ENCODE measurements around the gene OR4D2.

DNA sequence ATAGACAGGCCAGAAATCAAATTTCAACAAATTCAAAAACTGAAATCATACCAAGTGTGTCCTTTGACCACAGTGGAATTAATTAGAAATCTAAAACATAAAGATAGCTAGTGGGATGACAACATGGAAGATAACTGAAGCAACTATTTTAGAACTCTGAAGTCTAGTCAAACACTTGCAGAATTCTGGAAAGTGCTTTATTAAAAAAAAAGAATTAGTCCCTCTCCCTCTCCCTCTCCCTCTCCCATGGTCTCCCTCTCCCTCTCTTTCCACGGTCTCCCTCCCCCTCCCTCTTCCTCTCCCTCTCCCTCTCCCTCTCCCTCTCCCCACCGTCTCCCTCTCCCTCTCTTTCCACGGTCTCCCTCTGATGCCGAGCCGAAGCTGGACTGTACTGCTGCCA is 25.3 kb upstream of the OR4D2 start:
- TF ChIP-seq, protein P1, sequence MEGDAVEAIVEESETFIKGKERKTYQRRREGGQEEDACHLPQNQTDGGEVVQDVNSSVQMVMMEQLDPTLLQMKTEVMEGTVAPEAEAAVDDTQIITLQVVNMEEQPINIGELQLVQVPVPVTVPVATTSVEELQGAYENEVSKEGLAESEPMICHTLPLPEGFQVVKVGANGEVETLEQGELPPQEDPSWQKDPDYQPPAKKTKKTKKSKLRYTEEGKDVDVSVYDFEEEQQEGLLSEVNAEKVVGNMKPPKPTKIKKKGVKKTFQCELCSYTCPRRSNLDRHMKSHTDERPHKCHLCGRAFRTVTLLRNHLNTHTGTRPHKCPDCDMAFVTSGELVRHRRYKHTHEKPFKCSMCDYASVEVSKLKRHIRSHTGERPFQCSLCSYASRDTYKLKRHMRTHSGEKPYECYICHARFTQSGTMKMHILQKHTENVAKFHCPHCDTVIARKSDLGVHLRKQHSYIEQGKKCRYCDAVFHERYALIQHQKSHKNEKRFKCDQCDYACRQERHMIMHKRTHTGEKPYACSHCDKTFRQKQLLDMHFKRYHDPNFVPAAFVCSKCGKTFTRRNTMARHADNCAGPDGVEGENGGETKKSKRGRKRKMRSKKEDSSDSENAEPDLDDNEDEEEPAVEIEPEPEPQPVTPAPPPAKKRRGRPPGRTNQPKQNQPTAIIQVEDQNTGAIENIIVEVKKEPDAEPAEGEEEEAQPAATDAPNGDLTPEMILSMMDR (IDR thresholded peaks at IDR 0.05): no peak
- TF ChIP-seq POLR2A (IDR thresholded peaks at IDR 0.05): no peak
